CD4-positive, alpha-beta T cell treated with Interleukin-2 at 100 ng/mL for 4 hours (primary cell): ENCODE data around the gene ANKRD55.
"Not testable (repeated sequence)": the region's sequence is repeated elsewhere in the genome, so short reads cannot be mapped to it uniquely, and the experiment has no call there.

Source experiments
- DNase-seq: peaks from one replicate; pipeline ENCODE4 v3.0.0-alpha.2; 2020; ENCODE audit warnings: low spot score

The ANKRD55 gene

GRCh38 chr5:56144211-56144610 is 88.9 kb downstream of the ANKRD55 start:
- no peak for DNase-seq

DNA sequence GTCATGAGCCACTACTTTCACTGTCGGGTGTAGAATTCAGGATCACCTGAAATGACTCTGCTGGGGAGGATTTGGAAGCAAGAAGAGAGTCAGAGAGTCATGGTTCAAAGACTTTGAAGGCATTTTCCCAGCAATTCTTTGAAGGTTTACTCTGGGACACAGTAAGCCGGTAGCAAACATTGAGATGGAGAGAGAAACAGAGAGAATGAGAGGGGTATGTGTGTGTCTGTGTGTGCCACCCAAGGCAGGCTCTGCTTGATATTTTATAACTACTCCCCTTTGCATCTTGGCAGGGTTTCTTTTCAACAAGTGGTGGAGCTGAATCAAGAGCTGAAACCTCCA is 89.8 kb downstream of the ANKRD55 start:
- no peak for DNase-seq

DNA sequence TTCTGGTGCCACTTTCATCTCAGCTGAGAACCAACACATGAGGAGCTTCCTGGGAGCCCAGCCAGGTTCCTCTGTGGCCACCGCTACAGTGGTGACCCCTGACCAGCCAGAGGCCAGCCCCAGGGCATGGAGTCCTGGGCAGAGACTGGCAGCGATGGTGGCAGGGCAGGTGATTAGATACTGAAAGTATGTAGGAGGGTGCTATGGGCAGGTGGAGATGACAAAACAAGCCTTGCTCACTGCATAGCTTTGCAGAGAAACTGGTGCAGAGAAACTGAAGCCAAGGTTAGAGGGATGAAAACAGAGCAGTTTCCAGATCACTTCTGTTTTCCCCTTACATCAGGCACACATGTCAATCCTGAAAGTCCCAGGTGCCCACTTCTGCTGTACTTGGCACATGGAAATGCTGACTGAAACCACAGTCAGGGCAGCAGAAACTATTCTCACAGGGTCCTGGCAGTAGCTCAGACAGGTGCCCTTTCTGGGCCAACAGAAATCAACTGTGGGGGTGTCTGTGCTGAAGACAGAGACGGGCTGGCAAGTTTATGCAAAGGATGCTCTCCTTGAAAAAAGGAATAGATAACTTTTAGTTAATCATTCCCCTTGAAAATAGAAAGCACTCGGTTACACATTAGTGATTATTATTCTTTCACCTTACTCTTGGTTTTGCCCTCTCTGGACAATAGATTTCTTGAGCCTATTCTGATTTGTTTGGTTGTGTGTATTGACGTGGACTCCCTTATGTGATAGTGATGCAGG is 90.3 kb downstream of the ANKRD55 start:
- DNase-seq = no peak

- DNase-seq = no peak
Observed at GRCh38 chr5:56142233-56142613, 90.9 kb downstream of the ANKRD55 start.

DNA sequence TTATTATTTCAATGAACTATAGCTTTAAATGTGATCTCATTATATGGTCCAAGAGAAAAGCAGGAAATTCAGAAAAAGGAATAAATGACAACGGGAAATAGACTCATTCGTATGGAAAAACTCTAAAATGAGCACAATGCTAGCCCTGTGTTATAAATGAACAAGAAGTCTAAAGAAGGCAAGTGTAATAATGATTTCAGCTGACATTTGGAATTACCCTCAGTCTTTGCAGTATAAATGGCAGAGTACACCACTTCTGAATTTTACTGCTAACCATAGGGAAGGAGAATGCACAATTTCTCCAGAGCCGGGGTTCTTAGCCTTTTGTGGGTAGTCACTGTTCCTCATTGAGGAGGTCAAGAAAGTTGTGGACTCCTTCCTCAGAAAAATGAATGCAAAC is 93.1 kb downstream of the ANKRD55 start:
- DNase-seq = no peak

GRCh38 chr5:56130664-56131063 is 102.5 kb downstream of the ANKRD55 start:
- DNase-seq = no peak

- no peak for DNase-seq
Observed at GRCh38 chr5:56129288-56129687, 103.8 kb downstream of the ANKRD55 start.

- DNase-seq = no peak
Observed at GRCh38 chr5:56128113-56128512, 105.0 kb downstream of the ANKRD55 start.

GRCh38 chr5:56126487-56127179 is 106.5 kb downstream of the ANKRD55 start:
- DNase-seq = no peak

DNA sequence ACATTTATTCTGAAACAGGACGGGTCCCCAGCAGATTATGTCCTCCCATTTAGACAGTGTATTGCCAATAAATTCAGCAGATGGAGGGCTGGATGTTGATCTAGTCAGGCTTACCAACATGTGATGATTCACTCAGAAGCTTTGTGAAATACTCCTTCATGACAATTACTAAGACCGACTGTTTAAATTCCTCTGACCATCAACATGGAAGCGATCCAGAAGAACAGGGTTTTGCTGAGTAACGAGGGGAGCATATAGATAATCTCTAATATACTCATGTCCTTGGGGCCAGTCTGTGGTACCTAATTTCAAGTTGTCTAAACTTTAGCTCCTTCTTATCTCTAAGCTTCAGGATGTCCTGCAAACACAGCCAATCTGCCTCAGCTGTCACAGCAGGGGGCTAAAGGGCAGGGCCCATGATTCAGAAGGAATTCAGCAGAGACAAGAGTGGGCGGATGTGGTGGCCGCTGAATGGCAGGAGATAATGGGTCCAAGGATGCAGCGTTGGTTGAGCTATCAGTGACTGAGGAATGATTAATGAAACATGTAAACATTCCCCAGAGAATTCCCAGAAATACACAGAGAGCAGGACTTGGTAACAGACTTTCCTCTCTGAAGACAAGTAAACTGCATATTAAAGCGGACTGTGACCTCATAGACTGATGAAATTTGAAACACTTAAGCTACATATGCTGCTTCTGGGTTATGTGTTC is 109.4 kb downstream of the ANKRD55 start:
- DNase-seq = no peak

DNA sequence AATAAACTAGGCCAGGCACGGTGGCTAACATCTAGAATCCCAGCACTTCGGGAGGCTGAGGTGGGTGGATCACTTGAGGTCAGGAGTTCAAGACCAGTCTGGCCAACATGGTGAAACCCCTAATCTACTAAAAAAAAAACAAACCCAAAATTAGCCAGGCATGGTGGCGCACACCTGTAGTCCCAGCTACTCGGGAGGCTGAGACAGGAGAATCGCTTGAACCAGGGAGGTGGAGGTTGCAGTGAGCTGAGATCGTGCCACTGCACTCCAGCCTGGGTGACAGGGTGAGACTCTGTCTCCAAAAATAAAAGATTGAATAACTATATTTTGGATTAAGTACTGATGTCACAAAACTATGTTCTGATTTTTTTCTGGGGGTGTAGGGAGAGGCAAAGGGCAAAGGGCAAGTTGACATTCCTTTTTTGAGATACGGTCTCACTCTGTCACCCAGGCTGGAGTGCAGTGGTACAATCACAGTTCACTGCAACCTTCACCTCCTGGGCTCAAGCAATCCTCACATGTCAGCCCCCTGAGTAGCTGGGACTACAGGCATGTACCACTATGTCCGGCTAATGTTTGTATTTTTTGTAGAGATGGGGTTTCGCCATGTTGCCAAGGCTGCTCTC is 110.7 kb downstream of the ANKRD55 start:
- not testable (repeated sequence) for DNase-seq

DNA sequence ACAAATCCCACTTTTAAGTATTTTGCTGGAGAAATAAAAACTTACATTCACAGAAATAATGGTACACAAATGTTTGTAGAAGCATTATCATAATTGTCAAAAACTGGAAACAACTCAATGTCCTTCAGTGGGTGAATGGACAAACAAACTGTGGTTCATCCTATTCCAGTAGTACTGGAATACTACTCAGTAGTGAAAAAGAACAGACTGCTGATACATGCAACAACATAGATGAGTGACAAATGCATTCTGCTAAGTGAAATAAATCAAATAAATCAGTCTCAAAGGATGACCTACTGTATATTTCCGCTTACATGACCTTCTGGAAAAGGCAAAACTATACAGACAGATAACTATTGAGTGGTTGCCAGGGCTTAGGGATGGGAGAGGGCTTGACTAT is 114.1 kb downstream of the ANKRD55 start:
- no peak for DNase-seq

DNA sequence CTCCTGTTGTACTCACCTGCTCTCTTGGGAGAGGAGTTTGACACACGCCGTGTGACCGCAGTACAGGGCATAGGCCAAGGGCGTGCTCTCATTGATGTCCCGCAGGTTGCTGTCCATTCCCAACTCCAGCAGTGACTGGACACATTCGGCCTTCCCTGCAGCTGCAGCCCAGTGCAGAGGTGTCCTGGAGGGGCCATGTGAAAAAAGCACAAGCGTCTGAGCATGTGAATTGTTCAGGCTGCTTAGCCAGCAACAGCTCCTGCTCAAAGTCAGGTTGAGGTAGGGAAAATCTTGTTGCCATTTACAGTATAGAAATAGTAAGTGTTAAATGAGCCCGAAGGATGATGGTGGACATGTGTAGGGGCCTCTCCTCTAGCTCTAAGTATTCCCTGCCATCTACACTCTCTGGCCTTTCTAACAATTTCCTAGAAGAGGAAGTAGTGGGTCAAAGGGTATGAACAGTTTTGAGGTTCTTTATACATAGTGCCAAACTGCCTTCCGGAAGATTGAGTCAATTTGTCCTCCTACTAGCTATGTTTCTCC is 116.5 kb downstream of the ANKRD55 start:
- no peak for DNase-seq

DNA sequence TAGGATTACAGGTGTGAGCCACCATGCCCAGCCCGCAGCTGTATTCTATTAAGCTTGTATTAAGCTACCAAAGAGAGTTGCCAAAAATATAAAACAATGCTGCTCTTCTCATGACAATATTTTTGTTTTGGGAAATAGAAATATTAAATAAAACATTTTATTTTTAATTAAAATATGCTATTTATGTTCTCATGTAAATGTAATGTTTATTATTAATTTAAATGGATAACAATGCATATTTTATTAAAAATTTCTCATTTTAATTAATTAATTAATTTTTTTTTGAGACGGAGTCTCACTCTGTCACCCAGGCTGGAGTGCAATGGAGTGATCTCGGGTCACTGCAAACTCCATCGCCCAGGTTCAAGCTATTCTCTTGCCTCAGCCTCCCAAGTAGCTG is 117.5 kb downstream of the ANKRD55 start:
- no peak for DNase-seq

DNA sequence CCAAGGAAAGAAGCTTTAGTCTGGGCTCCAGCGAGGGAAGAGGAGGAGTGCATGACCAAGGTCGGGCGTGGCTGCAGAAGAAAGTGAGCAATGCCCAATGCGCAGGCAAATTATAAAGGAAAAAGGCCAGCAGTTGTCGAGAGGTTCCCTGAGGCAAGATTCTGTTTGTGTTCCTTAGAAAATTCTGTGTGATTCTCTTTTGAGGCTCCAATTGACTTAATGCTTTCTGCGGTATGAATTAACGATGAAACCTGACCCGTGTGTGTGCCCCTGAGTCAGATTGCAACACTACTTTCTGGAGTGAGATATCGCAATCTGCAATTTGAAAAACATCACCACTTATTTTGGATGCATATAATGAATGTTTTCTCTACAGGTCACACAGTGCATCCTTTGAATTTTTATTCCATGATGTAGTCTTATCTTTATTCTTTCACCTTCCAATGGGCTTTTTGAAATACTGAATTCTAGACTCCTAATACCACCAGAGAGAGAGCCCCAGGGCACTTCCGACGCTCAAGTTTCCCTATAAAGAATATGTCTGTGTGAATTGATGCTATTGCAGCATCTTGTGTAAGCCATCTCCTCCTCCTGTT is 120.5 kb downstream of the ANKRD55 start:
- DNase-seq = no peak

DNA sequence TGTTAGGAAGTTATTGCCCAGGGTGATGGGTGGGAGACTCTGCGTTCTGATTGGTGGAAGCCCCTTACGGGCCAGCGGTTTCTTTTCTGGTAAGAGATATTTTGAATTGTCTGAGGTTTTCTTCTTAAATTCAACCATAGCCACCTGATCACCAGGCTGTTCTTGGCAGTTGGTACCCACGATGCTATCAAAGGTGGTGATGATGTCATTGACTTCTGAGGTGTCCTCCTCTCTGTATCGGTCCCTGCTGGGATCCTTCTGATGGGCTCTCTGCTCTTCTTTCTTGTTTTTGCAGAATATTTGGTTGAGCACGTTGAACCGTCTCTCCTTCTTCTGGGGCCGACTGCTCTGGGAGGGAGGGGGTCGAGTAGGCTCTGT is 121.7 kb downstream of the ANKRD55 start:
- no peak for DNase-seq

DNA sequence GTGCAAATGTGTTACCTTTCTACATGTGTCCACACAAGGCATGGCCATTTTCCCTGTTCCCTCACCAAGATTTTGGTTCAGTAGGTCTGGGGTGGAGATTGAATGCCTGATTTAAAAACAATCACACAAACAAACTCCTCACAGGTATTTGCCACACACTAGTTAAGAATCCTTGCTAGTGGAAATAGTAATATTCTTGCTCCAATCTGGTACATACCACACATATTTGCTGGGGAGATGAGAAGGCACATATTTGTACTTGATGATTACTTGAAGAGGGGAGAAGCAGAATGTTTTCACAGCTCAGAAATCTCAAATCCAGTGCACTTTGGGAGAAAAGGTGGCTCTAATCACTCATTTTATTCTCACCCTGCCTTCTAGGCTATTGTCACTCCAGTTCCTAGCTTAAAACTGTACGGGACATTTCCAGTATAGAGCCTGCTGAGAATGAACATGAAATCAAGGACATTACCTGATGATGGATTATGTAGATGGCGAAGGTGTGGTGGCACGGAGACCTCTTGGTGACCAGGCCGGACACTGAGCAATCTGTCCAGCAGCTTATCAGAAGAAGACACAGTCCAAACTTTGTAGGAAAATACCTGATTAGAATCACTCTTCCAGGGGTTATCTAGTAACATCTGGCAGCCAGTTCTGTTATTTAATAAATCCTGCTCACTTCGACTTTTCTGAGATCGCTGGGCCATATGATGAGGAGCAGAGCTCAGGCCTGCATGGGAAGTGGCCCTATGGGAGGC is 122.3 kb downstream of the ANKRD55 start:
- no peak for DNase-seq

GRCh38 chr5:56108246-56108645 is 124.9 kb downstream of the ANKRD55 start:
- no peak for DNase-seq

DNA sequence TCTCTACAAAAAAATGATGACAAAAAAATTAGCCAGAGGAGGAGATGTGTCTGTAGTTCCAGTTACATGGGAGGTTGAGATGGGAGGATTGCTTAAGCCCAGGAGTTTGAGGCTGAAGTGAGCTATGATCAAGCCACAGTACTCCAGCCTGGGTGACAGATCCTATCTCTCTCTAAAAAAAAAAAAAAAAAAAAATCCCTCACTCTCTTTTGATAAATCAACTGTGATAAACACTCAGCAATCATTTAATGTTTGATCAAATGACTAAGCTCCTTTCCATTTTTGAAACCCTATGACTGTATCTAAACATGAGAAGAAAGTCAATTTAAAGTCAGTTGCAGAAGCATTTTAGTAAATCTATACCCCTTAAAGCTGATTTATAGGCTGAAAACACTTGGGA is 126.3 kb downstream of the ANKRD55 start:
- DNase-seq = no peak

DNA sequence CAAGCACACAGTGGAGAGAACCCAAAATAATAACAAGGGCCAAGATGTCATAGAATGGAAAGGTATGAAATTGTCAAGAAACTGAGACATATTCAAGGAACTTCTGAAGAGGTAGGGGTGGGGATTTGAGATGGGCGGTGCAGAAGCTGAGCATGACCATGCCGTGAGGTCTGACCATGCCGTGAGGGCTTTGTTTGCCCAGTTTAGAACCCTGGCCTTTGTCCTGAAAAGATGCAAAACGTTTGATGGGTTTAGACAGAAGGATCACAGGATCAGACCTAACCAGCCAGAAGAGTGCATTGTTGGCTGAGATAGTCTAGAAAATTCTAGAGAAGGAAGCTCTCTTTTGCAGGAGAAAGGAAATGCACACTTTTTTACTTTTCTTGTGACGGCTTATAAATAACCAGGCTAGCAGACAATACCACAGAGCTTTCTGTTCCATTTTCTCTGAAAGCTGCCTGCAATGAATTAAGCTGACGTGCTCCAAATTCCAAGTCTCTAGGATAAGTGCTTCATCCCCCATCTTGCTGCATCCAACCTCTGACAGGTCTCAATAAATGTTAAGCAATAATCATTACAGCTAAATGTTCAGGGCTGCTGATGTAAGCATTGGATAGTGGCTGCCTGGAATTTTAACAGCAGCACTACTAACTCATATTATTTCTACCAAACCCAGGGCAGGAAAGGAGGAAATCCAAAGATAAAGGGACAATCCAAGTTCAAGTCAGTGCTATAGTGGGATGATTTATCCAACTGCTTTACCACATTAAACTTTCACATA is 127.4 kb downstream of the ANKRD55 start:
- no peak for DNase-seq

GRCh38 chr5:56102889-56103288 is 130.2 kb downstream of the ANKRD55 start:
- DNase-seq = no peak
